A549 (cell line): ENCODE data around the gene TMEM141.

Source experiments
- JUN ChIP-seq, 2 experiments: fragments of >200 bp; sonication (Bioruptor Twin); formaldehyde crosslinking; IDR thresholded peaks; 2 replicates in 1 of 2; 3 replicates in 1 of 2; pipeline ENCODE4 v1.6.1; 2016 to 2017
- MYC ChIP-seq: IDR thresholded peaks from 2 replicates; pipeline ENCODE4 v1.6.1; 2012; ENCODE audit warnings: mild to moderate bottlenecking, inconsistent platforms, low read length, improper control_type of control experiment, borderline replicate concordance
- PHF8 ChIP-seq: fragments of 200-600 bp; sonication (generic); IDR thresholded peaks from 2 replicates; pipeline ENCODE4 v1.6.1; 2016; ENCODE audit warnings: low read depth, mild to moderate bottlenecking, antibody characterized with exemption, moderate library complexity, borderline replicate concordance
- POLR2A ChIP-seq: IDR thresholded peaks from 2 replicates; pipeline ENCODE4 v1.6.1; 2012; ENCODE audit warnings: mild to moderate bottlenecking, low read length
- RFX5 ChIP-seq: fragments of 450-650 bp; IDR thresholded peaks from 2 replicates; pipeline ENCODE4 v1.7.1; 2014; ENCODE audit warnings: antibody characterized with exemption, mild to moderate bottlenecking, moderate library complexity
- ZFP36 ChIP-seq: fragments of 450-650 bp; IDR thresholded peaks from 2 replicates; pipeline ENCODE4 v1.6.1; 2014; ENCODE audit warnings: borderline replicate concordance; ENCODE audit not compliant: partially characterized antibody
- TF ChIP-seq, protein P1 (sequence below): fragments of >200 bp; sonication (Bioruptor Twin); formaldehyde crosslinking; IDR thresholded peaks from 3 replicates; pipeline ENCODE4 v1.5.1; 2016
- TF ChIP-seq, protein P2 (sequence below): fragments of 450-650 bp; IDR thresholded peaks from 2 replicates; pipeline ENCODE4 v1.6.1; 2014; ENCODE audit warnings: antibody characterized with exemption
- TF ChIP-seq, protein P3 (sequence below): IDR thresholded peaks from 2 replicates; pipeline ENCODE4 v1.6.1; 2012

DNA sequence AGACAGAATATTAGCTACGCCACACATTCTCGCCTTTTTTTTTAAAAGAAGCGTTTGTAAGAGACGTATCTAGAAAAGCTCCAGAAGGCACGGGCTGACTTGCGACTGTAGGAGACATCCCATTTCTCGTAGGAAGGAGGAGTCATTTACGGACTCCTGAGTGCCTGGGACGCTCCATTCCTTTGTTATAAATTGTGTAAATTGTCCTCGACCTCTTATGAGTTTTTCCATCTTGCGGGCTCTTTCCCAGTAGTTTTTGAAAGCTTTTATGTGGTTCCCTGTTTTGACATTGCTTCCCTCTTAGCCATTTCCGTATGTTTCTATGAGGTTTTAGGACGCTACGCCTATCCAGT, 17.6 kb downstream of the TMEM141 start:
- no peak for TF ChIP-seq MYC
- TF ChIP-seq, protein P1, sequence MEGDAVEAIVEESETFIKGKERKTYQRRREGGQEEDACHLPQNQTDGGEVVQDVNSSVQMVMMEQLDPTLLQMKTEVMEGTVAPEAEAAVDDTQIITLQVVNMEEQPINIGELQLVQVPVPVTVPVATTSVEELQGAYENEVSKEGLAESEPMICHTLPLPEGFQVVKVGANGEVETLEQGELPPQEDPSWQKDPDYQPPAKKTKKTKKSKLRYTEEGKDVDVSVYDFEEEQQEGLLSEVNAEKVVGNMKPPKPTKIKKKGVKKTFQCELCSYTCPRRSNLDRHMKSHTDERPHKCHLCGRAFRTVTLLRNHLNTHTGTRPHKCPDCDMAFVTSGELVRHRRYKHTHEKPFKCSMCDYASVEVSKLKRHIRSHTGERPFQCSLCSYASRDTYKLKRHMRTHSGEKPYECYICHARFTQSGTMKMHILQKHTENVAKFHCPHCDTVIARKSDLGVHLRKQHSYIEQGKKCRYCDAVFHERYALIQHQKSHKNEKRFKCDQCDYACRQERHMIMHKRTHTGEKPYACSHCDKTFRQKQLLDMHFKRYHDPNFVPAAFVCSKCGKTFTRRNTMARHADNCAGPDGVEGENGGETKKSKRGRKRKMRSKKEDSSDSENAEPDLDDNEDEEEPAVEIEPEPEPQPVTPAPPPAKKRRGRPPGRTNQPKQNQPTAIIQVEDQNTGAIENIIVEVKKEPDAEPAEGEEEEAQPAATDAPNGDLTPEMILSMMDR, result no peak
- TF ChIP-seq, protein P2, sequence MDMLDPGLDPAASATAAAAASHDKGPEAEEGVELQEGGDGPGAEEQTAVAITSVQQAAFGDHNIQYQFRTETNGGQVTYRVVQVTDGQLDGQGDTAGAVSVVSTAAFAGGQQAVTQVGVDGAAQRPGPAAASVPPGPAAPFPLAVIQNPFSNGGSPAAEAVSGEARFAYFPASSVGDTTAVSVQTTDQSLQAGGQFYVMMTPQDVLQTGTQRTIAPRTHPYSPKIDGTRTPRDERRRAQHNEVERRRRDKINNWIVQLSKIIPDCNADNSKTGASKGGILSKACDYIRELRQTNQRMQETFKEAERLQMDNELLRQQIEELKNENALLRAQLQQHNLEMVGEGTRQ, result no peak
- TF ChIP-seq POLR2A, result no peak
- TF ChIP-seq ZFP36, result no peak
- TF ChIP-seq JUN (IDR thresholded peaks at IDR 0.05), result no peak
- no peak for TF ChIP-seq PHF8
- TF ChIP-seq RFX5, result no peak
- TF ChIP-seq, protein P3, sequence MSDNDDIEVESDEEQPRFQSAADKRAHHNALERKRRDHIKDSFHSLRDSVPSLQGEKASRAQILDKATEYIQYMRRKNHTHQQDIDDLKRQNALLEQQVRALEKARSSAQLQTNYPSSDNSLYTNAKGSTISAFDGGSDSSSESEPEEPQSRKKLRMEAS, result no peak
